Measurements from ENCODE around the gene ADCYAP1. TPM values are rescaled to one million over a fixed set of nuclear protein-coding genes. Genes with fewer than 3 reads are reported as not detected.
"Not testable (repeated sequence)": the region's sequence is repeated elsewhere in the genome, so short reads cannot be mapped to it uniquely, and the experiment has no call there.

Gene ADCYAP1
- under 1 TPM in 3 of 6 donors, not detected in 3; 0.20 to 0.44 (median 0.30) TPM for total RNA-seq

GRCh38 chr18:904218-905090 is at the start of gene ADCYAP1:
Gene ADCYAP1, plus strand, starts transcription at chr18:904871. Its CDS starts 516 bp downstream, at chr18:905387.
- Histone ChIP-seq H3K27me3 (peaks cover 2 to 61% (median 35%) of the 10 kb centered on the region in 4 donors), H3K27ac (no peak within 1 kb of the TSS), H3K9me3 (no peaks in the 10 kb centered on the region), H3K36me3 (no peaks in the 10 kb centered on the region), H3K4me3 (no peak within 1 kb of the TSS), H3K4me1 (peaks cover 33 to 41% (median 36%) of the 10 kb centered on the region in 4 donors)
- ATAC-seq (ENCODE audit: low FRiP score in 2 of 2) (no peak), DNase-seq (peak in 1 of 2 donors; percentile 44)
- WGBS, 2 donors: 7% methylated on average over 51 of the region's 51 CpGs
- TF ChIP-seq POLR2AphosphoS5 (IDR thresholded peaks at IDR 0.05) (no peak), POLR2A (IDR thresholded peaks at IDR 0.05) (no peak), EP300 (IDR thresholded peaks at IDR 0.05) (no peak), CTCF (IDR thresholded peaks at IDR 0.05) (no peak)

- TF ChIP-seq POLR2AphosphoS5 (IDR thresholded peaks at IDR 0.05): no peak
- TF ChIP-seq CTCF (IDR thresholded peaks at IDR 0.05): no peak
- no peak for TF ChIP-seq EP300 (IDR thresholded peaks at IDR 0.05)
- TF ChIP-seq POLR2A (IDR thresholded peaks at IDR 0.05): no peak
- no peak for DNase-seq
- no peak overlapping the region for H3K4me3 ChIP-seq
- peak in 1 of 2 donors; percentile 32 for ATAC-seq (ENCODE audit: low FRiP score in 2 of 2)
- no peaks in the 10 kb centered on the region for H3K36me3 ChIP-seq
- 53 to 77% methylated on average over 2 of the region's 2 CpGs for WGBS, 2 donors
- H3K27me3 ChIP-seq: no peaks in the 10 kb centered on the region
- H3K9me3 ChIP-seq: no peaks in the 10 kb centered on the region
- H3K4me1 ChIP-seq: no peaks in the 10 kb centered on the region
- no peak overlapping the region for H3K27ac ChIP-seq
Measured at GRCh38 chr18:857986-858385, 46.7 kb upstream of the ADCYAP1 start.

GRCh38 chr18:864872-865273 is 39.8 kb upstream of the ADCYAP1 start:
- Histone ChIP-seq H3K27me3 (no peaks in the 10 kb centered on the region), H3K36me3 (no peaks in the 10 kb centered on the region), H3K4me1 (peaks cover 0 to 6% (median 0%) of the 10 kb centered on the region in 4 donors), H3K9me3 (no peaks in the 10 kb centered on the region), H3K4me3 (no peak overlapping the region), H3K27ac (no peak overlapping the region)
- TF ChIP-seq EP300 (IDR thresholded peaks at IDR 0.05) (no peak), POLR2AphosphoS5 (IDR thresholded peaks at IDR 0.05) (no peak), CTCF (IDR thresholded peaks at IDR 0.05) (peak; percentile 70 to 92 (median 86)), POLR2A (IDR thresholded peaks at IDR 0.05) (no peak)
- peak; percentile 75 to 90 for ATAC-seq (ENCODE audit: low FRiP score in 2 of 2)
- DNase-seq: peak in 1 of 2 donors; percentile 65
- WGBS, 2 donors: 1% methylated on average over 14 to 15 of the region's 15 CpGs

- no peak overlapping the region for H3K4me3 ChIP-seq
- no peaks in the 10 kb centered on the region for H3K9me3 ChIP-seq
- H3K4me1 ChIP-seq: peaks cover 0 to 6% (median 0%) of the 10 kb centered on the region in 4 donors
- no peak overlapping the region for H3K27ac ChIP-seq
- H3K27me3 ChIP-seq: no peaks in the 10 kb centered on the region
- WGBS, 2 donors: 84 to 87% methylated on average over 3 of the region's 3 CpGs
- TF ChIP-seq POLR2A (IDR thresholded peaks at IDR 0.05): no peak
- no peak for TF ChIP-seq EP300 (IDR thresholded peaks at IDR 0.05)
- TF ChIP-seq CTCF (IDR thresholded peaks at IDR 0.05): no peak
- no peak for TF ChIP-seq POLR2AphosphoS5 (IDR thresholded peaks at IDR 0.05)
- no peaks in the 10 kb centered on the region for H3K36me3 ChIP-seq
- DNase-seq (no peak), ATAC-seq (ENCODE audit: low FRiP score in 2 of 2) (no peak)
Measured at GRCh38 chr18:867257-867656, 37.4 kb upstream of the ADCYAP1 start.

GRCh38 chr18:873426-873825 is 31.2 kb upstream of the ADCYAP1 start:
- ATAC-seq (ENCODE audit: low FRiP score in 2 of 2); H3K4me1 ChIP-seq: not testable (repeated sequence)

More at GRCh38 chr18:873426-873825, 31.2 kb upstream of the ADCYAP1 start:
- not testable (repeated sequence) for H3K27me3 ChIP-seq, DNase-seq, H3K27ac ChIP-seq, H3K9me3 ChIP-seq, H3K36me3 ChIP-seq
- H3K4me3 ChIP-seq: peak overlapping the region in 1 of 4 donors; percentile 12
- 88 to 89% methylated on average over 3 of the region's 3 CpGs for WGBS, 2 donors

Data from upper lobe of left lung (tissue), 6 donors.